Neural cell (in vitro differentiated cells): ENCODE measurements around the gene SLC1A1. TPM values are rescaled to one million over a fixed set of nuclear protein-coding genes. Genes with fewer than 3 reads are reported as not detected.

ENCODE experiments used
- H2AFZ ChIP-seq: fragments of 200-600, 300-800 bp; sonication (generic), shearing (Covaris generic); 2 replicates; pipeline ENCODE4 v1.6.0; 2014; ENCODE audit warnings: low read depth, mild to moderate bottlenecking, antibody characterized with exemption, low read length, moderate library complexity
- H3F3A ChIP-seq: fragments of 200-600 bp; shearing (Covaris generic); 2 replicates; pipeline ENCODE4 v1.6.1; 2016; ENCODE audit warnings: mild to moderate bottlenecking, moderate library complexity, mixed read lengths, antibody characterized with exemption, low read length; ENCODE audit not compliant: insufficient read depth, poor library complexity, severe bottlenecking
- H3K27ac ChIP-seq: fragments of 200-600, 300-800 bp; sonication (generic), shearing (Covaris generic); 2 replicates; pipeline ENCODE4 v1.5.1; 2014; ENCODE audit warnings: mild to moderate bottlenecking, low read length, moderate library complexity
- H3K27me3 ChIP-seq: fragments of 300-800, 200-600 bp; sonication (generic), shearing (Covaris generic); 2 replicates; pipeline ENCODE4 v1.6.0; 2014; ENCODE audit warnings: mild to moderate bottlenecking, low read depth, low read length, moderate library complexity; ENCODE audit not compliant: insufficient read depth
- H3K36me3 ChIP-seq: fragments of 300-800, 200-600 bp; sonication (generic), shearing (Covaris generic); 2 replicates; pipeline ENCODE4 v1.5.1; 2014; ENCODE audit warnings: mild to moderate bottlenecking, antibody characterized with exemption, low read length, moderate library complexity; ENCODE audit not compliant: insufficient read depth
- H3K4me2 ChIP-seq: fragments of 300-800, 200-600 bp; sonication (generic), shearing (Covaris generic); 2 replicates; pipeline ENCODE4 v1.6.0; 2014; ENCODE audit warnings: mild to moderate bottlenecking, low read length
- H3K4me3 ChIP-seq: fragments of 300-800, 200-600 bp; sonication (generic), shearing (Covaris generic); 2 replicates; pipeline ENCODE4 v1.5.1; 2014; ENCODE audit warnings: mild to moderate bottlenecking, low read length, moderate library complexity
- H3K79me2 ChIP-seq: fragments of 200-600 bp; shearing (Covaris generic); replicated peaks from 2 replicates; pipeline ENCODE4 v1.6.0; 2014; ENCODE audit warnings: mild to moderate bottlenecking, low read length, moderate library complexity; ENCODE audit not compliant: insufficient read depth
- H3K9ac ChIP-seq: fragments of 300-800, 200-600 bp; sonication (generic), shearing (Covaris generic); 2 replicates; pipeline ENCODE4 v1.6.1; 2016; ENCODE audit warnings: mild to moderate bottlenecking, low read length, mixed read lengths
- H3K9me2 ChIP-seq: fragments of 200-600 bp; shearing (Covaris generic); 2 replicates; pipeline ENCODE4 v1.6.1; 2016; ENCODE audit warnings: mild to moderate bottlenecking, low read length, mixed read lengths; ENCODE audit not compliant: insufficient read depth
- H3K9me3 ChIP-seq: fragments of 200-600, 300-800 bp; sonication (generic), shearing (Covaris generic); 2 replicates; pipeline ENCODE4 v1.6.1; 2016; ENCODE audit warnings: mild to moderate bottlenecking, mixed run types, low read length, moderate library complexity, mixed read lengths
- H4K20me1 ChIP-seq: fragments of 200-600 bp; shearing (Covaris generic); 2 replicates; pipeline ENCODE4 v1.6.1; 2016; ENCODE audit warnings: mild to moderate bottlenecking, mixed run types; ENCODE audit not compliant: insufficient read depth
- CTCF ChIP-seq: fragments of 450-650 bp; IDR thresholded peaks from 2 replicates; pipeline ENCODE4 v1.5.1; 2014; ENCODE audit warnings: antibody characterized with exemption, mild to moderate bottlenecking, moderate library complexity; ENCODE audit not compliant: poor library complexity, severe bottlenecking
- EP300 ChIP-seq: fragments of 450-650 bp; conservative IDR thresholded peaks from 2 replicates; pipeline ENCODE4 v1.6.1; 2014; ENCODE audit warnings: antibody characterized with exemption, mild to moderate bottlenecking, moderate library complexity; ENCODE audit not compliant: poor library complexity, severe bottlenecking
- EZH2 ChIP-seq: fragments of 200-600, 300-800 bp; shearing (Covaris generic), sonication (generic); IDR thresholded peaks from 2 replicates; pipeline ENCODE4 v1.6.1; 2014; ENCODE audit warnings: antibody characterized with exemption, low read length, borderline replicate concordance, mild to moderate bottlenecking; ENCODE audit not compliant: insufficient read depth, poor library complexity, severe bottlenecking
- MXI1 ChIP-seq: fragments of 450-650 bp; conservative IDR thresholded peaks from 2 replicates; pipeline ENCODE4 v1.6.1; 2014; ENCODE audit warnings: antibody characterized with exemption, mild to moderate bottlenecking; ENCODE audit not compliant: poor library complexity, severe bottlenecking
- POLR2AphosphoS5 ChIP-seq: IDR thresholded peaks from 2 replicates; pipeline ENCODE4 v1.6.1; 2012
- RAD21 ChIP-seq: fragments of 450-650 bp; conservative IDR thresholded peaks from 2 replicates; pipeline ENCODE4 v1.6.1; 2014; ENCODE audit warnings: antibody characterized with exemption, mild to moderate bottlenecking, moderate library complexity
- REST ChIP-seq: IDR thresholded peaks from 2 replicates; pipeline ENCODE4 v1.6.1; 2012; ENCODE audit warnings: borderline replicate concordance
- SMC3 ChIP-seq: fragments of 450-650 bp; conservative IDR thresholded peaks from 2 replicates; pipeline ENCODE4 v1.6.1; 2014; ENCODE audit warnings: antibody characterized with exemption, mild to moderate bottlenecking, moderate library complexity; ENCODE audit not compliant: poor library complexity
- TAF1 ChIP-seq: IDR thresholded peaks from 2 replicates; pipeline ENCODE4 v1.6.1; 2012; ENCODE audit warnings: low read depth
- polyA plus RNA-seq: library from polyadenylated mRNA; depleted of rRNA; stranded (reverse); fragments of >200 nt; gene quantifications from 2 replicates; pipeline ENCODE4 v1.2.3, GENCODE V29; 2014

The SLC1A1 gene
- polyA plus RNA-seq, 1 donor from 2014 or later = 30.8 TPM

GRCh38 chr9:4620057-4620765 lies 129.9 kb downstream of the SLC1A1 start:
- H3K36me3 ChIP-seq = no peaks in the 10 kb centered on the region
- no peak overlapping the region for H3K27ac ChIP-seq
- no peak for TF ChIP-seq EZH2
- TF ChIP-seq EP300 = no peak
- TF ChIP-seq CTCF = no peak
- no peak for TF ChIP-seq SMC3
- no peak for TF ChIP-seq RAD21
- no peak for TF ChIP-seq POLR2AphosphoS5
- H3K4me2 ChIP-seq = no peak overlapping the region
- no peaks in the 10 kb centered on the region for H3K79me2 ChIP-seq
- H3F3A ChIP-seq = no peaks in the 10 kb centered on the region
- no peak overlapping the region for H3K9ac ChIP-seq
- no peaks in the 10 kb centered on the region for H3K27me3 ChIP-seq
- no peaks in the 10 kb centered on the region for H3K9me2 ChIP-seq
- no peak overlapping the region for H2AFZ ChIP-seq
- H4K20me1 ChIP-seq = no peaks in the 10 kb centered on the region
- H3K4me3 ChIP-seq = no peak overlapping the region
- H3K9me3 ChIP-seq = no peaks in the 10 kb centered on the region

GRCh38 chr9:4620881-4621555 lies 130.8 kb downstream of the SLC1A1 start:
- Histone ChIP-seq H3K79me2 (no peaks in the 10 kb centered on the region), H3K9ac (no peak overlapping the region), H3F3A (no peaks in the 10 kb centered on the region), H3K4me2 (no peak overlapping the region), H3K36me3 (no peaks in the 10 kb centered on the region), H3K27ac (no peak overlapping the region), H3K4me3 (no peak overlapping the region), H2AFZ (no peak overlapping the region), H3K9me2 (no peaks in the 10 kb centered on the region), H4K20me1 (no peaks in the 10 kb centered on the region), H3K27me3 (no peaks in the 10 kb centered on the region), H3K9me3 (no peaks in the 10 kb centered on the region)
- no peak for TF ChIP-seq REST
- no peak for TF ChIP-seq TAF1
- no peak for TF ChIP-seq RAD21
- TF ChIP-seq EZH2 = no peak
- TF ChIP-seq POLR2AphosphoS5 = no peak
- TF ChIP-seq MXI1 = no peak
- TF ChIP-seq CTCF = no peak
- TF ChIP-seq SMC3 = no peak
- no peak for TF ChIP-seq EP300
